GM19240 (cell line): ENCODE measurements around the gene AKT2.

Source experiments
- DNase-seq: peaks from one replicate; pipeline ENCODE4 v3.0.0; 2011; ENCODE audit warnings: low spot score; ENCODE audit not compliant: insufficient read length

Gene AKT2

DNA sequence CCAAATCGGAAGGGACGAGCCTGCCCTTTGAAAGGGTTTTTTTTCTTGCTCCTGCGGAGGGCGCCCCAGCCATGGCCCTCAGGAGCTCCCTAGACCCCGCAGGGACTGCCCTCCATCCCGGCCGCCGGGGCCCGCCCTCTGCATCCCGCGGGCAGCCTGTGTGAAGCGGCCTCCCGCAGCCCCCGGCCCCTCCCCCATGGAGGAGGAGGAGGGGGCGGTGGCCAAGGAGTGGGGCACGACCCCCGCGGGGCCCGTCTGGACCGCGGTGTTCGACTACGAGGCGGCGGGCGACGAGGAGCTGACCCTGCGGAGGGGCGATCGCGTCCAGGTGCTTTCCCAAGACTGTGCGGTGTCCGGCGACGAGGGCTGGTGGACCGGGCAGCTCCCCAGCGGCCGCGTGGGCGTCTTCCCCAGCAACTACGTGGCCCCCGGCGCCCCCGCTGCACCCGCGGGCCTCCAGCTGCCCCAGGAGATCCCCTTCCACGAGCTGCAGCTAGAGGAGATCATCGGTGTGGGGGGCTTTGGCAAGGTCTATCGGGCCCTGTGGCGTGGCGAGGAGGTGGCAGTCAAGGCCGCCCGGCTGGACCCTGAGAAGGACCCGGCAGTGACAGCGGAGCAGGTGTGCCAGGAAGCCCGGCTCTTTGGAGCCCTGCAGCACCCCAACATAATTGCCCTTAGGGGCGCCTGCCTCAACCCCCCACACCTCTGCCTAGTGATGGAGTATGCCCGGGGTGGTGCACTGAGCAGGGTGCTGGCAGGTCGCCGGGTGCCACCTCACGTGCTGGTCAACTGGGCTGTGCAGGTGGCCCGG, 93.1 kb downstream of the AKT2 start:
- DNase-seq = no peak

DNA sequence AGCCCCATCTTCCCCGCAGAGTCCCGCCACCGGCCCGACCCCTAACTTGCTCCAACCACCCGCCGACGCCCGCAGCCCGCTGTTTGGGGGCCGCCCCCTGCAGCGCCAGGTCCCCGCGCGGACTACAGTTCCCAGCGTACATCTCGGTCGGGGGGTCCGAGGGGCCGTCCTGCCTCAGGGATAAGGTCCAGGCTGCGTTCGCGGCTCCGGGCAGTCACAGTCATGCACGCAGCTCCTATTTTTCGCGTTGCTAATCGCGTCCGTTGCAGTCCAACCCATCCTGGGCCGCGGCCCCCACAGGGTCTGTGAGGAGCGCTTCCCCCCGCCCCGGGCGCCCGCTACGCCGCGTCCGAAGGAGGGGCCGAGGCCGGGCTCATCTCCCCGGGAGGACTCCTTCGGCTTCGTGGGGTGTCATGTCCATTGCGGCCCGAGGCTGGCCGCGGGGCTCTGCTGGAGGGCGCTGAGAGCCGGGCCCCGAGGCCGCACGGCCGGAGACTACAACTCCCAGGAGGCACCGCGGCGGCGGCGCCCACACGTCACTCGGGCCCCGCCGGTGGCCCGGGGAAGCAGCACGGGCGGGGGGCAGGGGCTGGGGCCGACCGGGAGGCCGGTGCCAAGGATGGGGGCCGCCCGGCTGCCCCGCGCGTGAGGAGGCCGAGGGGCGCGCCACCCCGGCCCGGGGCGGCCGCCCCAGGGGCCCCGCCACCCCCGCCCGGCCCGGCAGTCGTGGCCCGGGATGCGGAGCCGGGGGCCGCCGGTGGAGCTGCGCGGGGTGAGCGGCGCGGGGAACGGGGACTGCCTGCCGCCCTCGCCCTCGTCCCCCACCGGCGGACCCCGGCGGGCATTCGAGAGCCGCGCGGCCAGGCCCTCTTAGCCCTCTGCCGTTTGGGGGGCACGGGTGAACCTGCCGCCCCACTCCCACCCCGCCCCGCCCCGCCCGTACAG, 94.0 kb downstream of the AKT2 start, which contains the start of gene MAP3K10:
TSS of gene MAP3K10 (plus strand) at position 536 of the 945 bp plus-strand sequence. CDS start 606 bp downstream, outside the sequence.
- peak; percentile 79 for DNase-seq

DNA sequence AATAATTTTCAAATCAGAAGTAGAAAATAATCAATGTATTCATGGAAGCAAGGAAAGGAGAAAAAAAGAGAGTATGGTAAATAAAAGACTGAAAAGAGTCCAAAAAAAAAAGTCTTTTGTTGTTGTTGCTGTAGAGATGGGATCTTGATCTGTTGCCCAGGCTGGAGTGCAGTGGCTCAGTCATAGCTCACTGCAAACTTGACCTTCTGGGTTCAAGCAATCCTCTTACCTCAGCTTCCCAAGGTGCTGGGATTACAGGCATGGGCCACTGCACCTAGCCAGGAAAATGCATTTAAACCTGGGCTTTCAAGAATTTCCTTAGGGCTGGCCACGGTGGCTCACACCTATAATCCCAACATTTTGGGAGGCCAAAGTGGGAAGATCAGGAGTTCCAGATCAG, 100.9 kb downstream of the AKT2 start:
- DNase-seq = no peak
